MG63 (cell line): ENCODE data around the gene NSF. TPM values are rescaled to one million over a fixed set of nuclear protein-coding genes. Genes with fewer than 3 reads are reported as not detected.
"Not testable (repeated sequence)": the region's sequence is repeated elsewhere in the genome, so short reads cannot be mapped to it uniquely, and the experiment has no call there.

ENCODE experiments used
- DNase-seq: peaks from one replicate; pipeline ENCODE4 v3.0.0-alpha.2; 2020
- H3K27me3 ChIP-seq: fragments of 250-450 bp; sonication (Bioruptor Pico); 2 replicates; pipeline ENCODE4 v1.5.1; 2020; ENCODE audit warnings: mild to moderate bottlenecking, moderate library complexity
- H3K36me3 ChIP-seq: fragments of 250-450 bp; sonication (Bioruptor Pico); 2 replicates; pipeline ENCODE4 v1.5.1; 2020; ENCODE audit warnings: mild to moderate bottlenecking, moderate library complexity
- H3K4me3 ChIP-seq: fragments of 250-450 bp; sonication (Bioruptor Pico); 2 replicates; pipeline ENCODE4 v1.5.1; 2020; ENCODE audit warnings: mild to moderate bottlenecking, moderate library complexity
- H3K9me3 ChIP-seq: fragments of 250-450 bp; sonication (Bioruptor Pico); 2 replicates; pipeline ENCODE4 v1.5.1; 2020; ENCODE audit warnings: mild to moderate bottlenecking, moderate library complexity
- total RNA-seq: library from RNA; depleted of rRNA; stranded (reverse); fragments of >200 nt; shearing (Covaris generic); gene quantifications from 2 replicates; pipeline ENCODE4 v1.2.3, GENCODE V29; 2014; ENCODE audit warnings: low replicate concordance

NSF gene
- total RNA-seq, 1 experiment from 2014 or later = 22.0 TPM

GRCh38 chr17:46618975-46619374 lies 28.5 kb downstream of the NSF start:
- H3K36me3 ChIP-seq = not testable (repeated sequence)

DNA sequence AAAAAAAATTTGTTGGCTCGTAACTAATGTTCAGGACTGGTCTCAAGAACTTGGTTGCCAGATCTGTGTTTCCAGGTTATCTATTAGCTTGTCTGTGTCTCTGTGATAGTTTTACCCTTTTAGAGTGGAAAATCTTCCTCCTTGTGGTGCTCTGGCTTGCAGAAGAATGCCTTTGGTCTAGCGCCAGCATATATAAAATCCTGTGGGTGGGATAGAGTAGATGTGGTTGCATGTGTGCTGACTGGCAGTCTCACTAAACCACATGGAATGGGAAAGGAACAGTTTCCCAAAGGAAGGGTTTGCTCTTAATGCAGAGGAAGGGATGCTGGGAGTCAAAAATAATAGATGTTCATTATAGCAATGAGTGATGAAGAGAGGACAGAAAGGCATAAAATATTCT lies 33.3 kb downstream of the NSF start:
- H3K4me3 ChIP-seq, H3K9me3 ChIP-seq, H3K36me3 ChIP-seq, H3K27me3 ChIP-seq, DNase-seq: not testable (repeated sequence)

More at GRCh38 chr17:46618975-46619374, 28.5 kb downstream of the NSF start:
- not testable (repeated sequence) for H3K27me3 ChIP-seq, H3K9me3 ChIP-seq, H3K4me3 ChIP-seq, DNase-seq

DNA sequence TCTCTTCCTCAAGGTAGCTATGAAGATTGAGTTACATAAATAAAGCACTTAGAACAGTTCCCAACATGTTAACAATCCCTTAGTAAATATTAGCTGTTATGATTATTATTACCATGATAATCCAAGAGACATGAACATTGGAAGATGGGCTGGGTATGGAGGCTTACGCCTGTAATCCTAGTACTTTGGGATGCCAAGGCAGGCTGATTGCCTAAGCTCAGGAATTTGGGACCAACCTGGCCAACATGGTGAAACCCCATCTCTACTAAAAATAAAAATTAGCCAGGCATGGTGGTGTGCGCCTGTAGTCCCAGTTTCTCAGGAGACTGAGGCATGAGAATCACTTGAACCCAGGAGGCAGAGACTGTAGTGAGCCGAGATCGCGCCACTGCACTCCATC lies 34.3 kb downstream of the NSF start:
- H3K4me3 ChIP-seq, H3K27me3 ChIP-seq, DNase-seq, H3K9me3 ChIP-seq, H3K36me3 ChIP-seq: not testable (repeated sequence)

- H3K36me3 ChIP-seq, H3K9me3 ChIP-seq, H3K27me3 ChIP-seq, H3K4me3 ChIP-seq, DNase-seq: not testable (repeated sequence)
These were observed 37.0 kb downstream of the NSF start for GRCh38 chr17:46627452-46627851.

DNA sequence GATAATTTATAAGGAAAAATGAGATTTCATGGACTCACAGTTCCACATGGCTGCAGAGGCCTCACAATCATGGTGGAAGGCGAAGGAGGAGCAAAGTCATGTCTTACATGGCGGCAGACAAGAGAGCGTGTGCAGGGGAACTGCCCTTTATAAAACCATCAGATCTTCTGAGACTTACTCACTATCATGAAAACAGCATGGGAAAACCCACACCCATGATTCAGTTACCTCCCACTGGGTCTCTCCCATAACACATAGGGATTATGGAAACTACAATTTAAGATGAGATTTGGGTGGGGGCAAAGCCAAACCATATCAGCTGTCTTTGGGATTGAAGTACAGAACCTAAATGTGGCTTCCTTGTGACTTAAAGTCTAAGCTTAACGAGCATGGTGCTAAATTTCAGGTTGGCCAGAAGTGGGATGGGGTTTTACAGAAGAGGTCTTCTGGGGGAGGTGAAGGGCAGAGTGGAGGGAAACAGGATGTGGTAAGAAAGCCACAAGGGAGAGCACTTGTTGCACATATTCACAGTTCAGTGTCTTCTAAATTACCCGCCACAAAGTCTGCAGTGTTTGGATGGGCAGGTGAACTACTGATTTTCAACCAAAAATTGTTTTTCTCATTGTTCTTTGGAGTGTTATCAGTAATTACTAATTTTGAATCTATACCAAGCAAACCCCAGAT lies 38.4 kb downstream of the NSF start:
- not testable (repeated sequence) for DNase-seq, H3K27me3 ChIP-seq, H3K36me3 ChIP-seq, H3K4me3 ChIP-seq, H3K9me3 ChIP-seq

DNA sequence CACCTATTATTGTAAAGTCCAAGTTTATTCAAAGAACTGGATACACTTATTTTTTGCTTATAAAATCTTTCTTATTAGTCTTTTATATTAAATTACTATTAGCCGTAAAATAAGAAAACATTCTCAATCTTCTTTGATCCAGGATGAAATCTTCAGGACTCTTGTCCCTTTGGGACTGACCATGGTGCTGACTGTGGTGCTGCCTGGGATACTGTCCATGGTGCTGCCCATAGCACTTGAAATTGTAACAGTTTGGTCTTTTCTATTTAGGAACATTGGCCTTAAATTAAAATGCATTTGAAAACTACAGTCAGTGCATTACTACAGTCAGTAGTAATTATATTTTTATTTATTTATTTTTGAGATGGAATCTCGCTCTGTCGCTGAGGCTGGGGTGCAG lies 41.7 kb downstream of the NSF start:
- H3K36me3 ChIP-seq, H3K9me3 ChIP-seq, DNase-seq, H3K27me3 ChIP-seq, H3K4me3 ChIP-seq: not testable (repeated sequence)

DNA sequence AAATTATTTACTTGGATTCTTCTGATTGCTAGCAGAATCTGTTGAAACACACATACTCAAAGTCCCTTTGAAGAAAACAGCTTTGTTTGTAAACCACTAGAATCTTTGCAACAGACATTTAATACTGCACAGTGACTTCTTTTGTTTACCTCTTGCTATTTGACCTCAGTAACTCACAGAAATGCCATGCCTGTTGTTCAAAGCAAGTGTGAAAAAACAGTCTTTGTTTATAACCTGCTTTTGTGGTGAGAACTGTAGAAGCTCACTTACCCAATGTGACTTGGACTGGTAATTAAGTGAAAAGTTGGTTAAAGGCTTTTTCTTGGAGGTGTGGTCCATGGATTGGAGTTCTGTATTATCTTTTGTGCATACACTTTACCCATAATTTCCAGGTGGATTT lies 44.4 kb downstream of the NSF start:
- not testable (repeated sequence) for H3K9me3 ChIP-seq, H3K4me3 ChIP-seq, DNase-seq, H3K27me3 ChIP-seq, H3K36me3 ChIP-seq

DNA sequence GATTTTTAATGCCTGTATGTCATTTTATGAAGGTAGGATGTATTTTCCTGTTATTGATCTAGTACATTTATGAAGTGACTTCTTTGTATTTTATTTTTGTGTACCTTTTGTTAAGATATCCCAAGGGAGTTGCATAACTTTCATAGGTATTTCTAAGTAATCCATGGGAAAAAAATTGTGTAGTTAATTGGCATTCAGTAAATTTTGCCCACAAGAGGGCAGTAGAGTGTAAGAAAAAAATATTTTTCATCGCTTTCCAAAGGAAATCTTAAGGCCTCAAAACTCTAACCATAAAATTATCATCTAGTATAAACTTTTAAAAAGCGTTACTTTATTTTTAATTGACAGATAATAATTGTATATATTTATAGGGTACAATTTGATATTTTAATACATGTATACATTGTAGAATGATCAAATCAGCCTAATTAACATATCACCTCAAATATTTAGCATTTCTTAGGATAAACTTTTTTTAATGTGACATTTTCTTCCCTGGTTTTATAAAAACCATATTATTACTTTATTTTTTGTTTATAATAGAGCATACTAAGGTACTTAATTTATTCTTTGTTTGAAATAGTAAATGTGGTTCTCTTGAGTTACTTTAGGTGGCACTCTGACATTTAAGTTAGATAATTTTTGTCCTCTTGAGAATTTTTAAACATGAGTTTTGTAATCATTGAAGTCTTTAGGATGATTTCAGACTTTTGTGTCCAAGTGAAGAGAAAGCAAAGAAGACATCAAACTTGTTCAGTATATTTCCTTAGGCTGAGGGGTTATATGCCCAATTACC lies 51.6 kb downstream of the NSF start:
- H3K27me3 ChIP-seq, H3K9me3 ChIP-seq, DNase-seq, H3K36me3 ChIP-seq, H3K4me3 ChIP-seq: not testable (repeated sequence)

GRCh38 chr17:46647251-46647650 lies 56.8 kb downstream of the NSF start:
- H3K36me3 ChIP-seq, H3K27me3 ChIP-seq, H3K9me3 ChIP-seq, DNase-seq, H3K4me3 ChIP-seq: not testable (repeated sequence)

DNA sequence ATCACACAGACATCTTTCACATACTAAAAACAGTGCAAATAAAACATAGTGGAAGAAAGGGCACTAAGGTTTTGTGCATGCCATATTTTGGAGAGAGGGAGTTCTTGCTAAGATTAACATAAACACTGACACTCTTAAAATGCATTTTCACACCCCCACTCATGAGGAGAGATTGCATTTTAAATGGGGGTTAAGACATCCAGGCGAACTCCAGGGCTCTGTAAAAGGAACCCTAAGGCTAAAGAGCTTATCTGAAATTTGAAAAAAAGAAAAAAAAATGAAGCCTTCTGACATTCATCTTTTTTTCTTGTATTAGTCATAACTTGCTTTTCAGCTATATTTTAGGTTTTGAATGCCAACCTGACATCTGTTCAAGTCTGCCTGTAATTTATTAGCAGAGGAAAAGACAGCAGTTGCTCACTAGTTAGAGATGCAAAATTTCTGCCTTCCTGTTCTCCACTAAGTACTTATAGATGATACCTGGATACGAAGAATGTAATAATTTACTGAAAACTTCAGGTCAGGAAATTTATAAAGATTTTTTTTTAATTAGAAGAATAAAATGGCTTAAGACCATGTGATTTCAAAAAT lies 57.3 kb downstream of the NSF start:
- H3K4me3 ChIP-seq, H3K9me3 ChIP-seq, DNase-seq: not testable (repeated sequence)

DNA sequence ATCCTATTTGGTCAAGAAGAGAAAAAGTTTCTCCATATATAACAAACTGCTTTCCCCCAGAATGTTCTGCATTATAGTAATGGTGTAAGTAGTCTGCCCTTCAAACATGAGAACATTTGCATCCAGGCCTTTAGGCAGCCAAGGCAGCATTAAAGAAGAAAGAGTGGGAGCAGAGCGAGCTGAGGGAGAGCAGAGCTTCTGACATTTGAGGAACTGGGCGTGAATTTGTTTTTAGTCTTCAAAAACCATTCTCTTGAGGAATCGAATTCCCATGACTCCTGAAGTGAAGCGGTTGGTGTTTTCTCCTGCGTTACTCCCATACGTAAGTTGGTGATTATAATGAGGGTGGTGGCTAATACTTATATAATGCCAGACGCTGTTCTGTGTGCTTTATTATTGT lies 58.8 kb downstream of the NSF start:
- H3K4me3 ChIP-seq, H3K9me3 ChIP-seq: not testable (repeated sequence)

More for the DNA sequence above, 57.3 kb downstream of the NSF start:
- not testable (repeated sequence) for H3K36me3 ChIP-seq, H3K27me3 ChIP-seq

DNA sequence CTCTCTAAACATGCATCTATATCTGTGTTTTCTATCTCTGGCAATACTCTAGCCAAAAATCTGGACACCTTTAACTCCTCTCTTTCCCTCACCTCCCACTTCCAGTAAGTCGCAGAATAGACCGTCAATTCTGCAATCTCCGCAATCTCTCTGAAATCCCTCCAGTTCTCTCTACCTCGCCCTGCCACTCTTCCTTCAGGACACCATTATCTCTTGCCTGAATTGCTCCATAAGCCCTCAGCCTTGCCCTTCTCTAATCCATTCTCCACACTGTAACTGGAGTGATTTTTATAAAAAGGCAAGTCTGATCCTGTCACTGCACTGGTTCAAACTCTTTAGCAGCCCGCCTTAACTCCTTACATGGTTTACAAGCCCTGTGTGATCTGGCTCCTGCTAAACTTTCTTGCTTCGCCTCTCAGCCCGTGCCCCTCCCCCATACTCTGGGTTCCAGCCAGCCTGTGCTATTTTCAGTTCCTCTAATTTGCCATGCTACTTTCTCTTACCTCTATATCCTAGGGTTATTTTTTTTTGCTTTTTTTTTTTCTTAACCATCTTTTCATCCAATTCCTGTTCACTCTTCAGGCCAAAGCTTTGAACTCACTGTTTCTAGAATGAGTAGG lies 61.7 kb downstream of the NSF start:
- DNase-seq, H3K9me3 ChIP-seq, H3K36me3 ChIP-seq, H3K4me3 ChIP-seq, H3K27me3 ChIP-seq: not testable (repeated sequence)

More for the DNA sequence above, 58.8 kb downstream of the NSF start:
- H3K36me3 ChIP-seq, H3K27me3 ChIP-seq, DNase-seq: not testable (repeated sequence)

DNA sequence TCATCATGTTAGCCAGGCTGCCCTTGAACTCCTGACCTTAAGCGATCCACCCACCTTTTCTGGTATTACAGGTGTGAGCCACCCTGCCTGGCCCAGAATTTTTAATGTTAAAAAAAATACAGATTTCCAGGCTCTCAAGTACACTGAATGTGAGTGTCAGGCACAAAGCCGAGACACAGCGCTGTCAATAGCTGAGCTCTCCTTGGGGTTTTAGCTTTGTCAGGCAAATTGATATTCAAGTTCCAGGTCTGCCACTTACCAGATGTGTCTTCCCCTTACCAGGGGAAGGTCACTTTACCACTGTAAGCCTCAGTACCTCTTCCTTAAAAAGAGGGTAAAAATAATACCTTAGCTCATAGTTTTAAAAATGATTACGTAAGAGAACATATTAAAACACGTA lies 67.8 kb downstream of the NSF start:
- not testable (repeated sequence) for H3K27me3 ChIP-seq, H3K9me3 ChIP-seq, DNase-seq, H3K36me3 ChIP-seq, H3K4me3 ChIP-seq

DNA sequence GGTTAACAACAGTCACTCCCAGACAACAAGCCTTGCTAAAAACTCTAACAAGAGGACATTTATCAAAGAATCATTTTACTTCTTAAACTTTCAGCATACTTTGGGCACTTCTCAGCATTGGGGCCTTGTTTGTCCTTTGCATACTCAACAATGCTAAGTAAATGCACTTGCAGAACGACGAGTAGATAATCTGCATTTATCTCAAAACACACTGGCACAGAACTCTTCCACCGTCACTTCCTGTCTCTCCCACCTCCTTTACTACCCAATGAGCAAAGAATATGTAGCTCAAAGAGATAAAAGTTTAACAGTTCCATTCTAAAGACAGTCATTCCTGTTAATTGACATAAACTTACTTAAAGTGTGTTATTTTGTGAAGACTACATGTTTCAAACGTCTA lies 69.2 kb downstream of the NSF start:
- H3K4me3 ChIP-seq, H3K36me3 ChIP-seq, H3K27me3 ChIP-seq: not testable (repeated sequence)

GRCh38 chr17:46663123-46663522 lies 72.7 kb downstream of the NSF start:
- H3K9me3 ChIP-seq, H3K36me3 ChIP-seq, DNase-seq, H3K4me3 ChIP-seq, H3K27me3 ChIP-seq: not testable (repeated sequence)

More for the DNA sequence above, 69.2 kb downstream of the NSF start:
- not testable (repeated sequence) for H3K9me3 ChIP-seq, DNase-seq

DNA sequence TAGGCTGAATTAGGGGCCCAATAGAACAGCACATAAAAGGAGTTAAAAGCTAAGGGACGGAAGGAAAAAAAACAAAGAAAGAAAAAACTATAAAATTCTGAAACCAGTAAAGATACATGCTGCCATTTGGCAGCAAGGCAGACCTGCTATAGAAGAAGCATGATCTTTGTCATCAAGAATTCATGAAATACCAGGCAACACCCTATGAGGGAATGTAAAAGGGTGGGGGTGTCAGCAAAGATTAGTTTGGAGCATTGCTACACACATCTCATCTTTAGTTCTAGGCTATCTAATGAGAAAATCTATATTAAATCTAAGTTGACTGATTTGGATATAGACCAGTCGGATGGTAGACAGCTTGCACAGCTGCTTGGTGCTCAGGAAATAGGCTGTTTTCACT lies 73.1 kb downstream of the NSF start:
- not testable (repeated sequence) for DNase-seq, H3K4me3 ChIP-seq, H3K36me3 ChIP-seq, H3K27me3 ChIP-seq, H3K9me3 ChIP-seq

DNA sequence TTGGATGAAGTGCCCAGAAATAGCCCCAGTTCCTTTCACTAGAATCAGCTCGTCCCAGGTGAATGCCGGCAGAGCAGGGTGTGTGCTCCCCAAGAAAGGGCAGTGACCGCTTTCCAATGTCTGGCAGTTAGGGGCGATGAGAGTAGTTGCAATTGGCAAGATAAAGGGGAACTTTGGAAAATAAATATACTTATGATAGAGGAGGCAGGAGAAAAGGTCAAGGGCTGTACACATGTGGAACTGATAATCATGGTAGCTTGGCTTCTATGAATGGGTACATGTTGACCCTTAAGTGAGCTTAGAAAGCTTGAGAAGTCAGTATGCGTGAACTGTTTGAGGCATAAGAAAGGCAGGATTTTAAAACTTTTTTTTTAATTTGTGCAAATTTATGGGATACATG lies 75.5 kb downstream of the NSF start:
- not testable (repeated sequence) for H3K9me3 ChIP-seq, DNase-seq, H3K36me3 ChIP-seq, H3K4me3 ChIP-seq, H3K27me3 ChIP-seq
